ENCODE data around the gene DPF3.

DPF3 gene

DNA sequence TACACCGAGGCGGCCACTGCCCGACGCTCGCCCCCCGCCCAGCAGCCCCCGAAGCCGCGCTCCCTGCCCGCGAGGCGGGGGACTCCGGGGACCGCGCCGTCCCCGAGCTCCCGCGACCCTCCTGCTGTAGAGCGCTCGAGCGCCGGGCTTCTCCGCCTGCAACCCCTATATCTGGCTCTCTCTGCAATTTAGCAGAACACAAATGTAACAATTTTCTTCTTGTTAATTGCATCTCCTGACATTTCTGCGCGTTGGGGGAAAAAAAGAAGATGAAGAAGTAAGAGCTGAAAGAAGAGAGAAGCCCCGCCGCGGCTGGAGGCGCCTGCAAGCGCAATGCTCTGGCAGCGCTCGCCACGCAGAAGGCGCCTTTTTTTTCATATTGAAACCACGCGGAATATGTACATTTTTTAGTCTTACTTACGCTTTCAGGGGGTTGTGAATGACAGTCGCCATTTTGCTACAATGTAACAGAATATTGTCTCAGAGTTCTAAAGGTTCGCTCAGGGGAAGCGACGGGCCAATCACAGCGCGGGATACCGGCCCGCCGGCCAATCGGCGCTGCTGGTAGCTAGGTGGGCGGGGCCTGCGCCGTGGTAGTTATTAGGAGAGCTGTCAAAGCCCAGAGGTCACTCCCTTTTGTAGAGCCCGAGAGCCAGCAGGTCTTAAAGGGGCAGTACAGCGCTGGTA is at the start of gene DPF3:
DPF3 (minus strand) TSS at position 466 of the 687 bp plus-strand sequence; CDS start at position 453, 13 bp downstream.
- peak; percentile 95 for DNase-seq (ENCODE audit: low spot score)

- DNase-seq (ENCODE audit: low spot score), result no peak
Observed at GRCh38 chr14:72942934-72943333, 49.0 kb upstream of the DPF3 start.

DNA sequence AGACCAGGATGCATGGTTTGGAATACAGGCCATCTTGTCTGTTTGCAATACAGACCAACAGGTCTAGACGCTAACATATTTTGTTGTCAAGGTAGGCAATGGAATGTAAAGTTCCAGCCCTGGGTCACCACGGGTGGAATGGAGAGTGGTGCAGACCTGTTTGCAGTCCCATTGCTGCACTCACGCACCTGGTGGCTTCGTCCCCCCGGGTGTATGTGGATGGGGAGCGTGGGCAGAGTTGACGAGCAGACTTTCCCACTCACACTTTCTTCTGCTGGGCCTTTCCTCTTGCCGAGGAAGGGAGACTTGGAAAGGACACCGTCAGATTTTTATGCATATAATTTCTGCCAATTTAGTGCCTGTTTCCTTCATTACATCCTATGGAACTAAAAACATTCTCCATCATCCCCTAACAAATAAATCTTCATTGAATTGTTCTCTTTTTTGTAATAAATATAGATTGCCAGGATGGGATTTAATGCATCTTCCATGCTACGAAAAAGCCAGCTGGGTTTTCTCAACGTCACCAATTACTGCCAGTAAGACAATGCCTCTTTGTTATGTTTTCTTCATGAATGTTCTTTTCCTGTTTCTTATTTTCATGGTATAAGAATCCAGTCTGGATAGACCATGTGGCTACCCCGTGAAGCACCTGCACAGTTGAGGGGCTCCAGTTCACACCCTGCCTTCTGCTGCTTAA is 47.5 kb upstream of the DPF3 start:
- no peak for DNase-seq (ENCODE audit: low spot score)

DNA sequence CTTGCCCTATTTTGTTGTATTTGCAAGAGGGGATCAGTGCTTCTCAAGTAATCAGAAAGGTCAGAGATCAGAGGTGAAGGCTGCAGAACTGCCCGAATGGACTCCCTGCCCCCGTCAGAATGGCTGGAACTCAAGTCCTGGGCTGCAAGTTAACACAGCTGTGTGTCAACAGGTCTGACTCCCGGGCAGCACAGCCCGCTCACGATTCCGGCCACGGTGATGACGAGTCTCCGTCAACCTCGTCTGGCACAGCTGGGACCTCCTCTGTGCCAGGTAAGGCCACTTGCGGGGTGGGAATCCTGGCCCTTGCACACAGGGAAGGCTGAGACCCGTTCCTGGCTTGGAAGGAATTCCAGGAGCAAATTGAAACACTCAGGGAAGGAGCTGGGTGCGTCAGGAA is 45.7 kb upstream of the DPF3 start:
- DNase-seq (ENCODE audit: low spot score), result no peak

DNA sequence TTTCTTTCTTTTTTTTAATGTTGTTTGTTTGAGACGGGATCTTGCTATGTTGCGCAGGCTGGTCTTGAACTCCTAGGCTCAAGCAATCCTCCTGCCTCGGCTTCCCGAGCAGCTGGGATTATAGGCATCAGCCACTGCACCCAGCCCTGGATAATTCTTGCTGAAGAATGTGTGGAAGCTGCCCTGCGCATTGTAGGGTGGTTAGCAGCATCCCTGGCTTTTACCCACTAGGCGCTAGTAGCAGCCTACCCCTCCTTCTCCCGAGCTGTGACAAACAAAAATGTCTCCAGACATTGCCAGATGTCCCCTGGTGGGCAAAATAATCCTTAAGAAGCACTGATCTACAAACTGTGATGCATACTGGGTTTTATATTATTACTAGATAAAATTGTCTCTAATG is 39.0 kb upstream of the DPF3 start:
- no peak for DNase-seq (ENCODE audit: low spot score)

- no peak for DNase-seq (ENCODE audit: low spot score)
Observed at GRCh38 chr14:72929316-72930080, 35.6 kb upstream of the DPF3 start.

GRCh38 chr14:72928872-72929271 is 35.0 kb upstream of the DPF3 start:
- DNase-seq (ENCODE audit: low spot score), result no peak

DNA sequence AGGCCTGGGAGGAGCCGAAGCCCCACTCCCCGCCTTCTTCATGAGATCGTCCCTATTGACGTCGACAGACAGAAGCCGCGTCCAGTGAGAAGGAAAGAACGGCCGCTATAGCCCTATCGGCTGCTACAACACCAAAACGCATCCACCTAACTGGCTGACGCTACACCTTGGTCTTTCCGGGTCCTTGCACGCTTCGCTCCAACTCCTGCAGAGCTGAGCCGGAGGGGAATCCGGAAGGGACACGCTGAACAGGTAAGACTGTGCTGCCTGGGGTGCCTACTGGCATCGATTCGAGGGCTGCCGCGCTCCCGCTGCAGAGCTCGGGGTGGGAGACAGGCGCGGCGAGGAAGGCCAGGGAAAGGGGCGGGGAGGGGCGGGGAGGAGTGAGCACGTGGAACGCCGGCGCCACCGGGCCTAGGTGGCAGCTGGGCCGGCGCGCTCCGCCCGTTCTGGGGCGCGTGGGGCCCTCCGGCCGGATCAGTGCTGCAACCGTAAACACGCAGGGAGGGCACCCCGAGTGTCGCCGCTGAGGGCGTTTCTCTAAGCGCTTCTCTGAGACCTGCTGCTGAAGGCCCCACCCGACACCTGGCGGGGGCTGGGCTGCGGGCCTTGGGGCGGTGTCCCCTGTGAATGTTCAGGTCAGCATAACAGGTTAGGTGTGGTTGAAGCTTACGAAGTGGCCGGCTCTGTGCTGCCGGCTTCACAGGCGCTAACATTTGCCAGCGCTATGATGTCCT is 32.6 kb upstream of the DPF3 start, which contains the start of gene DCAF4:
DCAF4 (plus strand) TSS at position 173 of the 737 bp plus-strand sequence. CDS start 11,515 bp downstream, outside the sequence.
- DNase-seq (ENCODE audit: low spot score), result peak; percentile 99

DNA sequence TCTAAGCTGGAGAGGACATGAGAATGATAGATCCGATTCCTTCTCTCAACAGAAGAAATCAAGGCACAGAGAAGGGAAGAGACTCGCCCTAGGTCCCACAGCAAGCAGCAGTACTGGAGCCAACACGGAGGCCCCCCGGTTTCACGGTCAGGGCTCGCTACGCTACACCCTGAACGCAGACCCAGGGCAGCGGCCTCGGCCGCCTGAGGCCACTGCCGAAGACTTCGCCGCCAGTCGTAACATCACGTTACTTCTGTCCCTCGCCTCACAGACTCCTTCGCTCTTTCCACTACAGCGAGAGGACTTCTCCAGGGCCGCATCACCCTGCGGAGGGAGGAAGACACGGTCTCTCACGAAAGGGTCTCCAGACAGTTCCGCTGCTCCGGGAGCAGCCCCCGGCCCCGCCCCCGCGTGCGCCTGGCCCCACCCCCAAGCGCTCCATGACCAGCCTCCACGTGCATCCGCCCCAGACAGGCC is 32.0 kb upstream of the DPF3 start:
- DNase-seq (ENCODE audit: low spot score), result no peak

- DNase-seq (ENCODE audit: low spot score), result no peak
Observed at GRCh38 chr14:72925171-72925759, 31.4 kb upstream of the DPF3 start.

- DNase-seq (ENCODE audit: low spot score), result peak; percentile 63
Observed at GRCh38 chr14:72924337-72924736, 30.4 kb upstream of the DPF3 start.

DNA sequence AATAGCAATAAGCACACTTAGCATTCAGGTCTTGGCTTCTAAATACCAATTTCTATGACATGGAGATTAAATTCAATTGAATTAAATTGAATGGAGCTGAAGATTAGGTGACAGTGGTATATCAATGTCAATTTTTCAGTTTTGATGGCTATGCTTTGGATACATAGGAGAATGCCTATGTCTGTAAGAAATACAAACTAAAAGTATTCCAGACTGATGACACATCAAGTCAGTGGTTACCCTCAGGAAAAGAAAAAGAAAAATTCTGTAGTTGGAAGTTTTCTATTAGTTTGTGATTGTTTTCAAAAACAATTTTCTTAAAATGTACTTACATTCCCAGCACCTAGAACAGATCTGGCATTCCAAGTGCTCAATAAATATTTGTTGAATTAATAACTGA is 27.5 kb upstream of the DPF3 start:
- DNase-seq (ENCODE audit: low spot score), result no peak

GRCh38 chr14:72920008-72920407 is 26.1 kb upstream of the DPF3 start:
- DNase-seq (ENCODE audit: low spot score), result no peak

- no peak for DNase-seq (ENCODE audit: low spot score)
Observed at GRCh38 chr14:72917094-72917802, 23.3 kb upstream of the DPF3 start.

GRCh38 chr14:72916174-72916573 is 22.3 kb upstream of the DPF3 start:
- peak; percentile 70 for DNase-seq (ENCODE audit: low spot score)

GRCh38 chr14:72913809-72914208 is 19.9 kb upstream of the DPF3 start:
- no peak for DNase-seq (ENCODE audit: low spot score)

DNA sequence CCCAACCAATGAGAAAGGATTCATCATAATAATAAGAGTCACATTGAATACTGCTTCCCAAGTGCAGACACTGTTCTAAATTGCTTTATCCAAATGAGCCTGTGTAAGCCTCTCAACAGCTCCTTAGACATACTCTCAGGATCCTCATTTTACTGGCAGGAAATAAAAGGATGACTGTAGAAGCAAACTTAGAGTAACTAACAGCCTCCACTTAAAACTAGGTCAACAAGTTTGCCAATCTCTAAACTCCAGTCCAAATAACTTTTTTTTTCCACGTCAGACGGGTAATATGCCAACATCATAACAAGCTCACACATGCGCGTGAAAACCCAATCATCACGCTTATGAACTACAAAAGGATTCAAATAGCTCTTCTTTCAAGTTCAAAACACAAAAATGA is 15.3 kb upstream of the DPF3 start:
- no peak for DNase-seq (ENCODE audit: low spot score)

DNA sequence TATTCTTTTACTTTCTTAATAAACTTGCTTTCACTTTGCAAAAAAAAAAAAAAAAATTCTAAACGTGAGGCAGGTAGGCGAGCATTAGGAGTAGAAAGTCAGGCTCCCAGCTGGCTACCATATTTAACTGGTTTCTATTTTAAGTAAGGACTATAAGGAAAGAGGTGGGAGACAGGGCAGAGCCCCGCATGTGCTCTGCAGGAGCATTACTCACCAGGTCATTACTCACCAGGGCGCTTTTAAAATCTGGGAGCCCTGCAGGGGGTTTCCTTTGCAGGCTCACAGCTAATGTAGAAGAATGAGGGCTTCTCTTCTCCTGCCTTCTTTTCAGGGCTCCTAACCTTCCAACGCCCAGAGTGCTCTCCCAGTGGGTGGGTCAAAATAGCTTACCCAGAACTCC is 14.0 kb upstream of the DPF3 start:
- DNase-seq (ENCODE audit: low spot score), result peak; percentile 81

- peak; percentile 55 for DNase-seq (ENCODE audit: low spot score)
Observed at GRCh38 chr14:72906879-72907278, 13.0 kb upstream of the DPF3 start.

GRCh38 chr14:72906316-72906715 is 12.4 kb upstream of the DPF3 start:
- peak; percentile 98 for DNase-seq (ENCODE audit: low spot score)
